Measurements from ENCODE around the gene GAPVD1. TPM values are rescaled to one million over a fixed set of nuclear protein-coding genes. Genes with fewer than 3 reads are reported as not detected.

The GAPVD1 gene
- total and polyA plus RNA-seq, 12 donors: 6.9 to 40.0 (median 34.5) TPM

DNA sequence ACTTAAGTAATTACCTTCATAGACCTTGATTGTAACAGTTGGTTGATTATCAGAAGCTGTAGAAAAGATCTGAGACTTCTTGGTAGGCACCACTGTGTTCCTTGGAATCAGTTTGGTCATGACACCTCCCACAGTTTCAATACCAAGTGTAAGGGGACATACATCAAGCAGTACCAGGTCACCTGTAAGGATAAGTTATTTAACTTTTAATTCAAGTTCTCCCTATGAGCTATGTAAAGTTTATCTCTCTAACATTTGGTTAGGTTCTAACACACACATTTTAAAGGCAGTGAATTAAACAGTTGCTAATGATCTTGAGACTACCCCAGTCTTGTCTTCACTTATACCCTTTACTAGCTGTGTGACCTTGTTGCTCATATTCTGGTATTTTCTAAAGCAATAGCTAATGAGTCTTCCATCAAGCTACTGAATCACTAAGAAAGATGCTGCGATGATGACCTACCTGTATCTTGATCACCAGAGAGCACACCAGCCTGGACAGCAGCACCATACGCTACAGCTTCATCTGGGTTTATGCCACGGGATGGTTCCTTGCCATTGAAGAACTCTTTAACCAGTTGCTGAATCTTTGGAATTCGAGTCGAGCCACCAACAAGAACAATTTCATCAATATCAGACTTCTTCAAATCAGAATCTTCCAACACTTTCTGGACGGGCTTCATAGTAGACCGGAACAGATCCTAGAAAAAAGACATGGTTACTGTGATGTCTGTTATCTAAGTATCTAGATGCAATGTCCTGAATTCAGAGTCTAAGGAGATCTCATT is 23.3 kb upstream of the GAPVD1 start:
- H3K9me3 ChIP-seq: no peaks in the 10 kb centered on the region
- peak overlapping the region in 9 of 10 donors; percentile 3 to 99 (median 88) for H3K4me3 ChIP-seq
- H3K27ac ChIP-seq: peak overlapping the region in 1 of 10 donors; percentile 21
- TF ChIP-seq CTCF (IDR thresholded peaks at IDR 0.05): no peak
- H3K4me1 ChIP-seq: peaks cover 26 to 67% (median 63%) of the 10 kb centered on the region in 9 donors
- intact Hi-C loops (cut with DNase I): no loop called here
- peaks cover 0 to 70% (median 52%) of the 10 kb centered on the region in 9 donors for H3K36me3 ChIP-seq
- no peaks in the 10 kb centered on the region for H3K27me3 ChIP-seq
- ATAC-seq: no peak
- WGBS, 2 donors: 66 to 77% methylated on average over 7 of the region's 7 CpGs
- DNase-seq: no peak

GRCh38 chr9:125238915-125239446 is 22.6 kb upstream of the GAPVD1 start:
- intact Hi-C loops (cut with DNase I): no loop called here
- no peak for TF ChIP-seq CTCF (IDR thresholded peaks at IDR 0.05)
- Histone ChIP-seq H3K27ac (no peak overlapping the region), H3K9me3 (no peaks in the 10 kb centered on the region), H3K4me3 (peak overlapping the region in 9 of 10 donors; percentile 79 to 99 (median 88)), H3K27me3 (no peaks in the 10 kb centered on the region), H3K4me1 (peaks cover 26 to 68% (median 63%) of the 10 kb centered on the region in 9 donors), H3K36me3 (peaks cover 0 to 63% (median 47%) of the 10 kb centered on the region in 9 donors)
- ATAC-seq (no peak), DNase-seq (no peak)
- WGBS, 2 donors: 72 to 74% methylated on average over 14 of the region's 14 CpGs

DNA sequence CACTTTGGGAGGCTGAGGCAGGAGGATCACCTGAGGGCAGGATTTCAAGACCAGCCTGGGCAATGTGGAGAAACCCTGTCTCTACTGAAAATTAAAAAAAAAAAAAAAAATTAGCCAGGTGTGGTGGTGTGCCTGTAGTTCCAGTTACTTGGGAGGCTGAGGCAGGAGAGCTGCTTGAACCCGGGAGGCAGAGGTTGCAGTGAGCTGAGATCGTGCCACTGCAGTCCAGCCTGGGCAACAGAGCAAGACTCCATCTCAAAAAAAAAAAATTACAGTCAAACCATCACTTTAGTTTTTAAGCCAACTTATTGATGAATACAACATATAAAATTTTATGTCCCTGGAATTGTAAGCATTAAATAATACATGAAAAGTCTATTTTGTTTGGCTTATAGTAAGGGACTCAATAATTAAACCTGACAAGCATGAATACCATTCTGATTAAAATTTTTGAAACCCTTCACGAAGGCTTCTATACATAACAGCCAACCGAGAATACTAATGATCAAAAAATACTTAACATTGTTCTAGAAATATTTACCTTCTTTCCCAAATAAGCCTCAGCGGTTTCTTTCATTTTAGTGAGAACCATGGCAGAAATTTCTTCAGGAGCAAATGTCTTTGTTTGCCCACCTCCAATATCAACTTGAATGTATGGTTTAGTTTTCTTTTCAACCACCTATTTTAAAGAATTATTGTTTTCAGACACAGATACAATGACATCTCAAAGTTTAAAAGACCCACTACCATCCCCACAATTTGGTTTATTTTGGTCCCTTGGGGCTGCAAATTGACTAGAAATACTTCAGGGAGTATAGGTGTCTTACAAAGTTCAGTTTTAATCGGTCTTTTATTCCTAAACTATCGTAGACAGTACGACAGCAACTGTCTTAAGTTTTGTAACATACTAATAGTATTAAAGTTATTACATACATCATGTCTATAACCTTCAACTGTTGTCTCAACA is 21.7 kb upstream of the GAPVD1 start:
- Histone ChIP-seq H3K27ac (peak overlapping the region; percentile 68 to 98 (median 94)), H3K36me3 (peaks cover 0 to 54% (median 45%) of the 10 kb centered on the region in 9 donors), H3K27me3 (no peaks in the 10 kb centered on the region), H3K4me3 (peak overlapping the region; percentile 68 to 99 (median 86)), H3K4me1 (peaks cover 26 to 68% (median 59%) of the 10 kb centered on the region in 9 donors), H3K9me3 (no peaks in the 10 kb centered on the region)
- intact Hi-C loops (cut with DNase I): loop anchor here in 3 of 10 donors (2.0 to 10.0 kb wide), 4 partner anchors 38 to 135 kb away; partner anchors contain the start of gene RABEPK (in 2 of the 3)
- TF ChIP-seq CTCF (IDR thresholded peaks at IDR 0.05): no peak
- ATAC-seq (no peak), DNase-seq (no peak)
- 11 to 13% methylated on average over 8 of the region's 8 CpGs for WGBS, 2 donors

DNA sequence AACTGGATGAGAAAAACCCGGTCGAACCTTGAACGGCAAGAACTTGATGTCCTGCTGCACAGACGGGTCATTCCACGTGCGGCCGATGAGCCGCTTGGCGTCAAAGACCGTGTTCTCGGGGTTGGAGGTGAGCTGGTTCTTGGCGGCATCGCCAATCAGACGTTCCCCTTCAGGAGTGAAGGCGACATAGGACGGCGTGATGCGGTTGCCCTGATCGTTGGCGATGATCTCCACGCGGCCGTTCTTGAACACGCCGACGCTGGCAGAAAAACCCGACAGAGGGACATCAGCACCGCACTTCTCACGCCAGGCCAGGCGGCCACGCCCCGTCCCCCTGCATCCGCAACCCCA is 21.0 kb upstream of the GAPVD1 start:
- 0% methylated on average over 33 of the region's 33 CpGs for WGBS, 2 donors
- intact Hi-C loops (cut with DNase I): loop anchor here in 3 of 10 donors (2.0 to 10.0 kb wide), 4 partner anchors 38 to 134 kb away; partner anchors contain the start of gene RABEPK (in 2 of the 3)
- no peaks in the 10 kb centered on the region for H3K9me3 ChIP-seq
- peaks cover 0 to 47% (median 42%) of the 10 kb centered on the region in 9 donors for H3K36me3 ChIP-seq
- peak overlapping the region; percentile 68 to 99 (median 86) for H3K4me3 ChIP-seq
- DNase-seq: no peak
- no peak for TF ChIP-seq CTCF (IDR thresholded peaks at IDR 0.05)
- no peaks in the 10 kb centered on the region for H3K27me3 ChIP-seq
- peak; percentile 5 to 32 (median 20) for ATAC-seq
- peaks cover 25 to 61% (median 53%) of the 10 kb centered on the region in 9 donors for H3K4me1 ChIP-seq
- peak overlapping the region; percentile 68 to 98 (median 94) for H3K27ac ChIP-seq
